B cell (primary cell): ENCODE results near the gene RABGAP1L.

Source experiments
- CTCF ChIP-seq: fragments of 200-600 bp; IDR thresholded peaks from one replicate; pipeline ENCODE4 v1.8.0; 2022; ENCODE audit warnings: antibody characterized with exemption, mild to moderate bottlenecking
- EZH2 ChIP-seq: IDR thresholded peaks from 2 replicates; pipeline ENCODE4 v1.6.1; 2012; ENCODE audit warnings: borderline replicate concordance, low read depth, mild to moderate bottlenecking, moderate library complexity, low read length; ENCODE audit not compliant: insufficient read depth, poor library complexity, severe bottlenecking

- no peak for TF ChIP-seq CTCF
- no peak for TF ChIP-seq EZH2
These were observed 626.2 kb downstream of the RABGAP1L start for GRCh38 chr1:174785510-174785909.
